RWPE2 (cell line): Measurements from ENCODE around the gene IFT81.
A peak's percentile ranks its signal among the peaks of the same experiment; 100 is the strongest.

Experiments used
- ATAC-seq: fragments of 200-7000 bp; cut with Tn5 transposase; 3 replicates; pipeline ENCODE4 v1.9.1; 2021; ENCODE audit warnings: low read depth
- DNase-seq: peaks from one replicate; pipeline ENCODE4 v3.0.0-alpha.2; 2020; ENCODE audit warnings: low spot score
- H3K27ac ChIP-seq: fragments of 450-650 bp; 2 replicates; pipeline ENCODE4 v1.5.1; 2017; ENCODE audit warnings: mild to moderate bottlenecking; ENCODE audit not compliant: poor library complexity, severe bottlenecking
- H3K27me3 ChIP-seq: fragments of 250-450 bp; sonication (Bioruptor Pico); 2 replicates; pipeline ENCODE4 v1.5.1; 2021; ENCODE audit warnings: mild to moderate bottlenecking, moderate library complexity; ENCODE audit not compliant: insufficient read depth, poor library complexity, severe bottlenecking
- H3K36me3 ChIP-seq: fragments of 250-450 bp; sonication (Bioruptor Pico); 2 replicates; pipeline ENCODE4 v1.5.1; 2020; ENCODE audit warnings: low read depth, mild to moderate bottlenecking, moderate library complexity
- H3K4me1 ChIP-seq: fragments of 250-450 bp; sonication (Bioruptor Pico); 2 replicates; pipeline ENCODE4 v1.5.1; 2021; ENCODE audit warnings: mild to moderate bottlenecking, moderate library complexity; ENCODE audit not compliant: insufficient read depth, poor library complexity, severe bottlenecking
- H3K4me3 ChIP-seq: fragments of 250-450 bp; sonication (Bioruptor Pico); 2 replicates; pipeline ENCODE4 v1.5.1; 2021; ENCODE audit warnings: mild to moderate bottlenecking, moderate library complexity; ENCODE audit not compliant: severe bottlenecking
- H3K9me3 ChIP-seq: fragments of 250-450 bp; sonication (Bioruptor Pico); 2 replicates; pipeline ENCODE4 v1.5.1; 2021; ENCODE audit warnings: mild to moderate bottlenecking, moderate library complexity; ENCODE audit not compliant: severe bottlenecking
- TF ChIP-seq, protein P1 (sequence below): fragments of 450-650 bp; IDR thresholded peaks from one replicate; pipeline ENCODE4 v1.5.1; 2017; ENCODE audit warnings: mild to moderate bottlenecking, moderate library complexity; ENCODE audit not compliant: poor library complexity, severe bottlenecking

The IFT81 gene

DNA sequence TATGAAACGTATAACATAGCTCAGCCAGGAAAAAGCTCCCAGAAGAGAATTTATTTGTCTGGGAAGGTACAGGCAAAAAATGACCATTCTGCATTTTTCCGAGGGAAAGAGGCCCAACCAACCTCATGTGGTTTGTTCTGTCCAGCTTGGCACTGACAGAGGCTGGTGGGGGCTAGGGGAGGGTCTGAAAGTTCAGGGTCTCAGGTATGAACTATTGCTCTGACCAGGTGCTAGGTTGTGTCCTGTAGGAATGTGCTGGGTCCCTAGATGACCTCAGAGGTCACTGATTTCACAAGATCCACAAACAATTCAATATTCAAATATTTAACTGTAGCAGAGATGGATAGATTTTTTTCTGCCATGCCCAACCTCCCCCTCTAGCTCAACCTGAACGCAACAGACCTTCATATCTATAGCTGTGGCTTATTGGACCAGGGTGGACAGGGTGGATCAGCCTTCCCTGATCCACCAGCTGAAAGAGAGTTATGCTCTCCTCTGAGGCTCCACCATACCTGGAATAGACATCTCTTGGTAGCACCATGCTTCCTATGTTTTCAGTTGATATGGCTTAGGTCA, 32.9 kb upstream of the IFT81 start:
- H3K27me3 ChIP-seq = no peaks in the 10 kb centered on the region
- H3K36me3 ChIP-seq = no peaks in the 10 kb centered on the region
- H3K9me3 ChIP-seq = no peaks in the 10 kb centered on the region
- H3K4me3 ChIP-seq = no peak overlapping the region
- DNase-seq (no peak), ATAC-seq (no peak)
- TF ChIP-seq, protein P1, sequence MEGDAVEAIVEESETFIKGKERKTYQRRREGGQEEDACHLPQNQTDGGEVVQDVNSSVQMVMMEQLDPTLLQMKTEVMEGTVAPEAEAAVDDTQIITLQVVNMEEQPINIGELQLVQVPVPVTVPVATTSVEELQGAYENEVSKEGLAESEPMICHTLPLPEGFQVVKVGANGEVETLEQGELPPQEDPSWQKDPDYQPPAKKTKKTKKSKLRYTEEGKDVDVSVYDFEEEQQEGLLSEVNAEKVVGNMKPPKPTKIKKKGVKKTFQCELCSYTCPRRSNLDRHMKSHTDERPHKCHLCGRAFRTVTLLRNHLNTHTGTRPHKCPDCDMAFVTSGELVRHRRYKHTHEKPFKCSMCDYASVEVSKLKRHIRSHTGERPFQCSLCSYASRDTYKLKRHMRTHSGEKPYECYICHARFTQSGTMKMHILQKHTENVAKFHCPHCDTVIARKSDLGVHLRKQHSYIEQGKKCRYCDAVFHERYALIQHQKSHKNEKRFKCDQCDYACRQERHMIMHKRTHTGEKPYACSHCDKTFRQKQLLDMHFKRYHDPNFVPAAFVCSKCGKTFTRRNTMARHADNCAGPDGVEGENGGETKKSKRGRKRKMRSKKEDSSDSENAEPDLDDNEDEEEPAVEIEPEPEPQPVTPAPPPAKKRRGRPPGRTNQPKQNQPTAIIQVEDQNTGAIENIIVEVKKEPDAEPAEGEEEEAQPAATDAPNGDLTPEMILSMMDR = no peak
- H3K27ac ChIP-seq = no peak overlapping the region
- H3K4me1 ChIP-seq = no peaks in the 10 kb centered on the region

DNA sequence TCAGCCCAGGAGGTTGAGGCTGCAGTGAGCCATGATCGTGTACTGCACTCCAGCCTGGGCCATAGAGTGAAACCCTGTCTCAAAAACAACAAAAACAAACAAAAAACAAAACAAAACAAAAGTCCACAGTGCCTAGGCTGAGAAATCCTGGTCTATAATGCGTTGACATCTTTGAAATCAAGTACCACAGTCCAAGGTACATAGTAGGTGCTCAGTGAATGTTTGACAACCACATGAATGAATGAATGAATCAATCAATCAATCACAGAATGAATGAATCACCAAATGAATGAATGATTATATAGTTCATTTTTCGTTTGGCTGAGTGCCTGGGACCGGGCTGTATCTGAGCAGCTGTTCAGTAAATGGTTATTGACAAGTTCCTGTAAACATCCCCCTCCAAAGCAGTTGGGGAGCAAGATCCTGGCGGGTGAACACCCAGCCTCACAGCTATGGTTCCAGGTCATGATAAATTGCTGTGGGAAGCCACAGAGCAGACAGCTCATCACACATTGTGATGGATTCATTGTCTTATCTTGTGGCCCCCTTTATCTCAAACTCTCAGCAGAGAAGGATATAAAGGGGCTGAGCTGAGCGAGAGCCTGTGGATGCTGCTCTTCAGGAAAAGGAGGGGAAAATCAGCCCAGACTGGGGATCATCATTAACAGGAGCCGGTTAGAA, 30.4 kb upstream of the IFT81 start:
- no peak overlapping the region for H3K27ac ChIP-seq
- no peak for ATAC-seq
- no peak overlapping the region for H3K4me3 ChIP-seq
- DNase-seq = no peak
- H3K27me3 ChIP-seq = no peaks in the 10 kb centered on the region
- no peaks in the 10 kb centered on the region for H3K36me3 ChIP-seq
- no peaks in the 10 kb centered on the region for H3K9me3 ChIP-seq
- no peaks in the 10 kb centered on the region for H3K4me1 ChIP-seq
- TF ChIP-seq, protein P1 = no peak

DNA sequence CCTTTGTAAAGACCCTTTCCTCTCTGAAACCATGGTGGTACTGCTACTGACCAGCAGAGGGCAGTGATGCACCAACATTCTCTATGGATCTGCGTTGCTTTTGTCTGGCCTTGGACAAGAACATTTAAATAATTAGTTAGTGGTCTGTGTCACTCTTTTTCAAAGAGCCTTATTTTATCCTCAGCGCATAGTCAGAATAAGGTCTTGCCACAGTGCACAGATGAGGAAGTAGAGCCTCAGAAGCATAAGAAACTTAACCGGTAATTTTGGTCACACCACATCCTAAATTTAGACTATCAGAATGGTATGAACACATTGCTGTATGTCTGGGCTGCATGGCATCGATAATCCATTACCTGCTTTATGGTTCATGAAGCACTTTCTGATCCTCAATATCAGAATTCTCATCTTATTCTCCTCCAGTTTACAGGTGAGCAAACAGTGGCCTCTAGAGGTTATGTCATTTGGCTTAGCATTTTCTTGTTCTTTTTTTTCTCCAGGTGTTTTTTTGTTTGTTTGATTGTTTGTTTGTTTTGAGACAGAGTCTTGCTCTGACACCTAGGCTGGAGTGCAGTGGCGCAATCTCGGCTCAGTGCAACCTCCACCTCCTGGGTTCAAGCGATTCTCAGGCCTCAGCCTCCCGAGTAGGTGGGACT, 23.7 kb upstream of the IFT81 start:
- DNase-seq (no peak), ATAC-seq (peak; percentile 54)
- Histone ChIP-seq H3K4me3 (no peak overlapping the region), H3K27me3 (no peaks in the 10 kb centered on the region), H3K4me1 (no peaks in the 10 kb centered on the region), H3K27ac (no peak overlapping the region), H3K36me3 (no peaks in the 10 kb centered on the region), H3K9me3 (no peaks in the 10 kb centered on the region)
- TF ChIP-seq, protein P1 = peak; percentile 96

DNA sequence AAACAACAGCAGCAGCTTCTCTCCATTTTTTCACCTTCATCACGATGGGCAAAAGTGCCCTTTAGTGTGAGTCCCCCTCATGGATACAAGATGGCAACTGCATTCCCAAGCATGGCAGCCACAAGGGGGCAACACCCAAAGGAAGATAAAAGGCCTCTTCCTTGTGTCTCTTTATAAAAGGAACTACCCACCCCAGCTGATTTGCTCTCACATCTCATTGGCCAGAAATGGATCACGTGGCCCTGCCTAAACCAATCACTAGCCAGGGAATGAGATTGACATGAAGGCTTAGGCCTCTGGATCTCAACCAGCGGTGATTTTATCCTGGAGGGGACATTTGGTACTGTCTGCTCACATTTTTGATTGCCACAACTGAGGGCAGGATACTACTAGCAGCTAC, 21.9 kb upstream of the IFT81 start:
- Histone ChIP-seq H3K36me3 (no peaks in the 10 kb centered on the region), H3K4me1 (no peaks in the 10 kb centered on the region), H3K27me3 (no peaks in the 10 kb centered on the region), H3K27ac (no peak overlapping the region), H3K9me3 (no peaks in the 10 kb centered on the region), H3K4me3 (no peak overlapping the region)
- TF ChIP-seq, protein P1 = peak; percentile 52
- ATAC-seq = peak; percentile 84
- no peak for DNase-seq
